Measurements from ENCODE around the gene SLC22A15. TPM values are rescaled to one million over a fixed set of nuclear protein-coding genes. Genes with fewer than 3 reads are reported as not detected.

Gene SLC22A15
- polyA plus RNA-seq, 3 donors: 3.2 to 33.4 (median 4.5) TPM

DNA sequence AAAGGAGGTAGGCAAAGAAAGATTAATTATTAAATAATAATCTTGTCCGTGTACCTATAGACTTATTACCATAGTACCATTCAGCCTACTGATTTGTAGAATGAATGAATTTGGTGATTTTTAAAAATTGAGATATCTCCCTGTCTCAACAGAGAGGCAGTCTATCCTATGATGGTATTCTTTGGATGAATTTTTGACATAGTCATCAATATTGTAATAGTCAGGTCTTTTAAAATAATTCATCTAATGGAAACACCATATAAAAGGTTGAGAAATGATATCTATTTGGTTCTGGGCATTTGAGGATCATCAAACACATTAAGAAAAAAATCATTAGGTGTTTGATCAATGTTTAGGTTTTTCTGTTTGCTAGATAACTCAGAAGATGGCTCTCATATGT, 99.3 kb downstream of the SLC22A15 start:
- WGBS (ENCODE audit: insufficient coverage): no CpG with 5 or more reads among the region's 1 CpG

DNA sequence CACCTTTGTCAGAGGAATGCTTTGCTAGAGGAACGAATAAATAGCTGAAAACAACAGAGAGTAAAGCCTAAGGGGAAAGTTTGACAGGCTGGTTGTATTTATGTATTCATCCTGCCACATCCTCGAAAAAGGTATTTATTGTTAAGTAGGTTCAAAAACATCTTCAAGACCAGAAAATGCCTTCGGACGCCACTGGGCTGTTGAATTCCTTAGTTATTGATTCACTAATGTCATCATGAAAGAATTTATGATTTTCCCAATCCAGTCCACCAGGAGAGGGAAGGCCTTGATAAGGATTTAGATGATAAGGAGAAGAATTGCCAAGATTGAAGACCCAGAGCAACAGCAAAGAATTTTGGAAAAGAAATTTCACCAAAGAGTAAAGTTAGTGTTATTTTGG, 99.7 kb downstream of the SLC22A15 start:
- no peak overlapping the region for H3K4me3 Mint-ChIP-seq
- H3K9me3 Mint-ChIP-seq: peaks cover 0 to 5% (median 0%) of the 10 kb centered on the region in 7 donors
- Histone ChIP-seq H3K9ac (ENCODE audit: insufficient read depth, low read length, poor library complexity, severe bottlenecking) (no peak overlapping the region), H3K4me2 (replicated peaks; ENCODE audit: extremely low read depth, low read length, poor library complexity, severe bottlenecking) (no peak overlapping the region), H2AFZ (ENCODE audit: insufficient read depth, low read depth, low read length, poor library complexity, severe bottlenecking) (no peak overlapping the region), H3K36me3 (replicated peaks in 1 of 2; ENCODE audit: control insufficient read depth in 1 of 2, insufficient read depth in 2 of 2, low read length in 2 of 2) (peaks cover 40 to 54% of the 10 kb centered on the region in 2 donors), H3K4me3 (replicated peaks in 1 of 3; ENCODE audit: low read depth in 2 of 3, low read length in 3 of 3) (no peak overlapping the region), H3K79me2 (ENCODE audit: insufficient read depth, low read length) (no peaks in the 10 kb centered on the region), H3K27me3 (ENCODE audit: control insufficient read depth in 2 of 2, insufficient read depth in 2 of 2, low read length in 2 of 2) (no peaks in the 10 kb centered on the region), H3K9me3 (replicated peaks in 1 of 2; ENCODE audit: control insufficient read depth in 1 of 2, insufficient read depth in 1 of 2, low read length in 2 of 2) (no peaks in the 10 kb centered on the region), H3K4me1 (ENCODE audit: control insufficient read depth in 1 of 2, insufficient read depth in 2 of 2, low read length in 2 of 2) (no peaks in the 10 kb centered on the region), H3K27ac (ENCODE audit: low read depth in 1 of 2, low read length in 2 of 2) (no peak overlapping the region), H4K20me1 (ENCODE audit: insufficient read depth, low read length) (no peaks in the 10 kb centered on the region)
- DNase-seq: no peak
- peaks cover 42 to 46% of the 10 kb centered on the region in 2 donors for H3K36me3 Mint-ChIP-seq
- no peak overlapping the region for H3K27ac Mint-ChIP-seq
- peaks cover 0 to 2% (median 2%) of the 10 kb centered on the region in 3 donors for H3K27me3 Mint-ChIP-seq (ENCODE audit: low read depth in 3 of 3)
- TF ChIP-seq, protein P1, sequence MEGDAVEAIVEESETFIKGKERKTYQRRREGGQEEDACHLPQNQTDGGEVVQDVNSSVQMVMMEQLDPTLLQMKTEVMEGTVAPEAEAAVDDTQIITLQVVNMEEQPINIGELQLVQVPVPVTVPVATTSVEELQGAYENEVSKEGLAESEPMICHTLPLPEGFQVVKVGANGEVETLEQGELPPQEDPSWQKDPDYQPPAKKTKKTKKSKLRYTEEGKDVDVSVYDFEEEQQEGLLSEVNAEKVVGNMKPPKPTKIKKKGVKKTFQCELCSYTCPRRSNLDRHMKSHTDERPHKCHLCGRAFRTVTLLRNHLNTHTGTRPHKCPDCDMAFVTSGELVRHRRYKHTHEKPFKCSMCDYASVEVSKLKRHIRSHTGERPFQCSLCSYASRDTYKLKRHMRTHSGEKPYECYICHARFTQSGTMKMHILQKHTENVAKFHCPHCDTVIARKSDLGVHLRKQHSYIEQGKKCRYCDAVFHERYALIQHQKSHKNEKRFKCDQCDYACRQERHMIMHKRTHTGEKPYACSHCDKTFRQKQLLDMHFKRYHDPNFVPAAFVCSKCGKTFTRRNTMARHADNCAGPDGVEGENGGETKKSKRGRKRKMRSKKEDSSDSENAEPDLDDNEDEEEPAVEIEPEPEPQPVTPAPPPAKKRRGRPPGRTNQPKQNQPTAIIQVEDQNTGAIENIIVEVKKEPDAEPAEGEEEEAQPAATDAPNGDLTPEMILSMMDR (IDR thresholded peaks at IDR 0.05): no peak
- no CpG with 5 or more reads among the region's 4 CpGs for WGBS (ENCODE audit: insufficient coverage)
- H3K4me1 Mint-ChIP-seq: peaks cover 13% of the 10 kb centered on the region
- intact Hi-C loops (cut with micrococcal nuclease): no loop called here

More for the DNA sequence above, 99.3 kb downstream of the SLC22A15 start:
- no peak overlapping the region for H3K4me3 Mint-ChIP-seq
- no peak overlapping the region for H3K27ac Mint-ChIP-seq
- peaks cover 46 to 50% of the 10 kb centered on the region in 2 donors for H3K36me3 Mint-ChIP-seq
- H3K27me3 ChIP-seq (ENCODE audit: control insufficient read depth in 2 of 2, insufficient read depth in 2 of 2, low read length in 2 of 2): no peaks in the 10 kb centered on the region
- H3K4me1 ChIP-seq (ENCODE audit: control insufficient read depth in 1 of 2, insufficient read depth in 2 of 2, low read length in 2 of 2): no peaks in the 10 kb centered on the region
- H3K27ac ChIP-seq (ENCODE audit: low read depth in 1 of 2, low read length in 2 of 2): no peak overlapping the region
- no peaks in the 10 kb centered on the region for H4K20me1 ChIP-seq (ENCODE audit: insufficient read depth, low read length)
- H3K4me1 Mint-ChIP-seq: peaks cover 13% of the 10 kb centered on the region
- no peaks in the 10 kb centered on the region for H3K79me2 ChIP-seq (ENCODE audit: insufficient read depth, low read length)
- peaks cover 0 to 1% (median 0%) of the 10 kb centered on the region in 7 donors for H3K9me3 Mint-ChIP-seq
- TF ChIP-seq, protein P1 (IDR thresholded peaks at IDR 0.05): no peak
- H3K4me3 ChIP-seq (replicated peaks in 1 of 3; ENCODE audit: low read depth in 2 of 3, low read length in 3 of 3): no peak overlapping the region
- DNase-seq: no peak
- H3K9me3 ChIP-seq (replicated peaks in 1 of 2; ENCODE audit: control insufficient read depth in 1 of 2, insufficient read depth in 1 of 2, low read length in 2 of 2): no peaks in the 10 kb centered on the region
- peaks cover 0 to 2% (median 2%) of the 10 kb centered on the region in 3 donors for H3K27me3 Mint-ChIP-seq (ENCODE audit: low read depth in 3 of 3)
- H3K36me3 ChIP-seq (replicated peaks in 1 of 2; ENCODE audit: control insufficient read depth in 1 of 2, insufficient read depth in 2 of 2, low read length in 2 of 2): peaks cover 44 to 58% of the 10 kb centered on the region in 2 donors
- H3K9ac ChIP-seq (ENCODE audit: insufficient read depth, low read length, poor library complexity, severe bottlenecking): no peak overlapping the region
- H2AFZ ChIP-seq (ENCODE audit: insufficient read depth, low read depth, low read length, poor library complexity, severe bottlenecking): no peak overlapping the region
- intact Hi-C loops (cut with micrococcal nuclease): no loop called here
- no peak overlapping the region for H3K4me2 ChIP-seq (replicated peaks; ENCODE audit: extremely low read depth, low read length, poor library complexity, severe bottlenecking)
